Heart left ventricle (tissue), 13 donors: ENCODE measurements around the gene FANCG.

Source experiments
- POLR2A ChIP-seq, 2 donors: fragments of 450-650 bp; IDR thresholded peaks; one replicate each; pipeline ENCODE4 v1.6.1; 2017; ENCODE audit warnings: antibody characterized with exemption in 2 of 2, mild to moderate bottlenecking in 2 of 2, moderate library complexity in 2 of 2
- TF ChIP-seq, protein P1 (sequence below), 12 donors: fragments of 200-600 bp; sonication (generic) in 4 of 12; IDR thresholded peaks; one replicate each; pipeline versions ENCODE4 v1.5.0 to v1.8.0; 2018 to 2022; ENCODE audit warnings: antibody characterized with exemption in 12 of 12, mild to moderate bottlenecking in 5 of 12
- donor health status: ischemic (EF 13 %, LVEDD 7.1; RV severe dilation, severe dysfunction).
- donor health status: DM: no; HTN: yes; CAD: no.
- donor health status: DM: no; HTN: no; CAD: no.
- donor health status: ischemic (EF 25% LVEDD 6.9; RV normal size, moderate dysfunction).
- donor health status: ischemic (EF 25% LVEDD 5.7; RV mildly dilated, moderate dysfunction).
- donor health status: ischemic (EF 35%, LVEDD 5.7; RV mildly dilated, moderate dysfunction).
- donor health status: nonischemic (EF 11% LVEDD 7.7; RV severe dilation, severe dysfunction).
- donor health status: DM: yes; HTN: yes; CAD: no.
- donor health status: PGD.
- donor health status: ischemic (EF 29% LVEDD 5.4; RV normal size, mild dysfunction).
- donor health status: nonischemic (EF 23%, LVEDD 6.1; RV moderate dilation, normal function).

DNA sequence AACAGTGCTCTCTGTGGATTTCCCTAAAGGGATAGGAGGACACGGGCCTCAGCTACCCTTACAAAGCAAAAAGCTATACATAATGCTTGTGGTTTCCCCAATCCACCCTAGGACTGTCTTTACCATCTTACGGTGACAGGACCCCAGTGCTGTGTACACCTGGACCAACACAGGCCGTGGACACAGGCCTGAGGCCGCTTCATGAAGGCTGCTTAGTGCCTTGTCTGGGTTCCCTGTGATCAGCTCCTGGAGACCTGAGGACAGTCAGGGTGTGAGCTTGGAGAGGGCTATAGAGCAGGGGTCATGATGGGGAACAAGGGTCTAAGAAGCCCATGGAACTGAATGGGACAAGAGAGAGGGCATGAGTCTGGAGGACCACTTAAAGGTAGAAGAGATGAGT, 2.9 kb downstream of the FANCG start:
- TF ChIP-seq, protein P1, sequence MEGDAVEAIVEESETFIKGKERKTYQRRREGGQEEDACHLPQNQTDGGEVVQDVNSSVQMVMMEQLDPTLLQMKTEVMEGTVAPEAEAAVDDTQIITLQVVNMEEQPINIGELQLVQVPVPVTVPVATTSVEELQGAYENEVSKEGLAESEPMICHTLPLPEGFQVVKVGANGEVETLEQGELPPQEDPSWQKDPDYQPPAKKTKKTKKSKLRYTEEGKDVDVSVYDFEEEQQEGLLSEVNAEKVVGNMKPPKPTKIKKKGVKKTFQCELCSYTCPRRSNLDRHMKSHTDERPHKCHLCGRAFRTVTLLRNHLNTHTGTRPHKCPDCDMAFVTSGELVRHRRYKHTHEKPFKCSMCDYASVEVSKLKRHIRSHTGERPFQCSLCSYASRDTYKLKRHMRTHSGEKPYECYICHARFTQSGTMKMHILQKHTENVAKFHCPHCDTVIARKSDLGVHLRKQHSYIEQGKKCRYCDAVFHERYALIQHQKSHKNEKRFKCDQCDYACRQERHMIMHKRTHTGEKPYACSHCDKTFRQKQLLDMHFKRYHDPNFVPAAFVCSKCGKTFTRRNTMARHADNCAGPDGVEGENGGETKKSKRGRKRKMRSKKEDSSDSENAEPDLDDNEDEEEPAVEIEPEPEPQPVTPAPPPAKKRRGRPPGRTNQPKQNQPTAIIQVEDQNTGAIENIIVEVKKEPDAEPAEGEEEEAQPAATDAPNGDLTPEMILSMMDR (IDR thresholded peaks at IDR 0.05): no peak
- no peak for TF ChIP-seq POLR2A (IDR thresholded peaks at IDR 0.05)
